Transverse colon (tissue), 3 donors: ENCODE results near the gene PAQR5.

Experiments used
- POLR2A ChIP-seq: fragments of 450-650 bp; IDR thresholded peaks from one replicate; pipeline ENCODE4 v1.6.1; 2016; ENCODE audit warnings: antibody characterized with exemption, mild to moderate bottlenecking, moderate library complexity
- TF ChIP-seq, protein P1 (sequence below), 5 experiments: fragments of 200-600 bp in 3 of 5; fragments of 450-650 bp in 2 of 5; sonication (generic) in 3 of 5; IDR thresholded peaks; 1 replicate in 2 of 5; 2 replicates in 3 of 5; pipeline ENCODE4 v1.5.1; 2016 to 2017; ENCODE audit warnings: antibody characterized with exemption in 5 of 5, inconsistent platforms in 3 of 5, mild to moderate bottlenecking in 2 of 5, moderate library complexity in 1 of 5

DNA sequence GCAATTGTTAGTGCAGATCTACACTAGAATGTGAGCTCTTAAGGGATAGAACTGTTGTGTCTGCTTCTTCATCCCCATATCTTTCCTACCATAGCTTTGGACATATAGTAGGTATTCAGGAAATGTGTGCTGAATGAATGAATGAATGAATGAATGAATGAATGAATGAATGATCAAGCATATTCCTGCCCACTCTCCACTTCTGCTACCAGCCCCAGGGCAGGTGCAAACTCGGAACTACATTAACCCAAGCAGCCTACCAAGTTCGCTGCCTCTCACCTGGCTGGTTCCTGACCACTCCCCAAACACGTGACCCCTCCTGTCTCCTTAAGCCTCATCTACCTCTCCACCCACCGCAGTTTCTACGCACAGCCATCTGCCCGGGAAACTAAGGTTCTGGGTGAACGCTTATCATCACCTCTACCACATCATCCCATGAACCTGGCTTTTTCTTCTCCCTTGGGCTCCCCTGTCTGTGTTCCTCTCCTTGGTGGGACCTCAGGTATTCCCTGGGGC is 26.8 kb downstream of the PAQR5 start:
- TF ChIP-seq, protein P1, sequence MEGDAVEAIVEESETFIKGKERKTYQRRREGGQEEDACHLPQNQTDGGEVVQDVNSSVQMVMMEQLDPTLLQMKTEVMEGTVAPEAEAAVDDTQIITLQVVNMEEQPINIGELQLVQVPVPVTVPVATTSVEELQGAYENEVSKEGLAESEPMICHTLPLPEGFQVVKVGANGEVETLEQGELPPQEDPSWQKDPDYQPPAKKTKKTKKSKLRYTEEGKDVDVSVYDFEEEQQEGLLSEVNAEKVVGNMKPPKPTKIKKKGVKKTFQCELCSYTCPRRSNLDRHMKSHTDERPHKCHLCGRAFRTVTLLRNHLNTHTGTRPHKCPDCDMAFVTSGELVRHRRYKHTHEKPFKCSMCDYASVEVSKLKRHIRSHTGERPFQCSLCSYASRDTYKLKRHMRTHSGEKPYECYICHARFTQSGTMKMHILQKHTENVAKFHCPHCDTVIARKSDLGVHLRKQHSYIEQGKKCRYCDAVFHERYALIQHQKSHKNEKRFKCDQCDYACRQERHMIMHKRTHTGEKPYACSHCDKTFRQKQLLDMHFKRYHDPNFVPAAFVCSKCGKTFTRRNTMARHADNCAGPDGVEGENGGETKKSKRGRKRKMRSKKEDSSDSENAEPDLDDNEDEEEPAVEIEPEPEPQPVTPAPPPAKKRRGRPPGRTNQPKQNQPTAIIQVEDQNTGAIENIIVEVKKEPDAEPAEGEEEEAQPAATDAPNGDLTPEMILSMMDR (IDR thresholded peaks at IDR 0.05), result no peak
- no peak for TF ChIP-seq POLR2A
